Measurements from ENCODE around the gene SLC43A2.

Gene SLC43A2

GRCh38 chr17:1649844-1650501 lies 21.3 kb upstream of the SLC43A2 start, which contains the start of gene RILP:
Gene RILP, minus strand, starts transcription at chr17:1649866. Its CDS starts 62 bp downstream, at chr17:1649804.
- Histone ChIP-seq H3K27ac (ENCODE audit: extremely low read depth, low read depth, low read length) (peak within 1 kb of the TSS; percentile 86), H3K4me1 (ENCODE audit: control insufficient read depth, insufficient read depth, low read length) (peaks cover 8% of the 10 kb centered on the region), H3K9me3 (ENCODE audit: control insufficient read depth, insufficient read depth, low read depth, low read length) (no peaks in the 10 kb centered on the region), H3K36me3 (ENCODE audit: control insufficient read depth in 2 of 2, insufficient read depth in 1 of 2, low read length in 2 of 2) (peaks cover 33 to 50% of the 10 kb centered on the region in 2 experiments), H3K4me3 (ENCODE audit: low read depth, low read length) (peak within 1 kb of the TSS; percentile 61)
- POLR2A ChIA-PET, result interaction anchor here (0.6 to 6.0 kb wide), 15 partner anchors 9 to 383 kb away, joined by 3 to 38 read pairs (median 6); partner anchors contain the start of genes PRPF8 and SLC43A2
- CTCF ChIA-PET, result interaction anchor here (0.7 to 6.1 kb wide), 13 partner anchors 10 to 392 kb away, joined by 3 to 69 read pairs (median 8); no protein-coding TSS in a partner anchor
- no peak for TF ChIP-seq ZNF704 (tag by site-specific recombination; IDR thresholded peaks at IDR 0.05)
- no peak for TF ChIP-seq ZNF169 (tag by site-specific recombination; IDR thresholded peaks at IDR 0.05)
- no peak for TF ChIP-seq ZNF146 (tag by site-specific recombination; IDR thresholded peaks at IDR 0.05)
- no peak for TF ChIP-seq ZNF266 (tag by site-specific recombination; IDR thresholded peaks at IDR 0.05; ENCODE audit: low read depth)
- no peak for TF ChIP-seq AEBP2 (tag by site-specific recombination; IDR thresholded peaks at IDR 0.05; ENCODE audit: borderline replicate concordance)
- no peak for TF ChIP-seq ATF2 (tag by site-specific recombination; IDR thresholded peaks at IDR 0.05; ENCODE audit: low read depth)
- TF ChIP-seq ZNF600 (tag by site-specific recombination; IDR thresholded peaks at IDR 0.05), result no peak
- TF ChIP-seq OSR2 (tag by site-specific recombination; IDR thresholded peaks at IDR 0.05), result no peak
- TF ChIP-seq ZNF324 (tag by site-specific recombination; IDR thresholded peaks at IDR 0.05), result no peak
- no peak for TF ChIP-seq ZNF544 (tag by site-specific recombination; IDR thresholded peaks at IDR 0.05)
- no peak for TF ChIP-seq ZNF670 (tag by site-specific recombination; IDR thresholded peaks at IDR 0.05; ENCODE audit: low read depth)
- no peak for TF ChIP-seq ZNF112 (tag by site-specific recombination; IDR thresholded peaks at IDR 0.05)
- no peak for TF ChIP-seq ZNF843 (tag by site-specific recombination; IDR thresholded peaks at IDR 0.05)
- 0 out of 2 replicates have a peak, but pooled peaks have one; percentile 8 for TF ChIP-seq ZNF394 (tag by site-specific recombination; IDR thresholded peaks at IDR 0.05; ENCODE audit: borderline replicate concordance)
- TF ChIP-seq ELK4 (IDR thresholded peaks at IDR 0.05; ENCODE audit: borderline replicate concordance, low read depth, low read length), result no peak
- peak; percentile 84 for TF ChIP-seq PRDM10 (tag by site-specific recombination; IDR thresholded peaks at IDR 0.05)
- no peak for TF ChIP-seq ZNF837 (tag by site-specific recombination; IDR thresholded peaks at IDR 0.05)
- TF ChIP-seq ZNF292 (tag by site-specific recombination; IDR thresholded peaks at IDR 0.05; ENCODE audit: borderline replicate concordance, low read depth), result no peak
- 0 out of 2 replicates have a peak, but pooled peaks have one; percentile 47 for TF ChIP-seq SP7 (tag by site-specific recombination; IDR thresholded peaks at IDR 0.05)
- TF ChIP-seq IKZF3 (tag by site-specific recombination; IDR thresholded peaks at IDR 0.05), result no peak
- TF ChIP-seq ZNF280D (tag by site-specific recombination; IDR thresholded peaks at IDR 0.05), result no peak
